ENCODE measurements around the gene BIRC7.

- no peak for TF ChIP-seq POLR2A (IDR thresholded peaks at IDR 0.05)
- no peak for TF ChIP-seq CTCF (IDR thresholded peaks at IDR 0.05 in 8 of 11, conservative IDR thresholded peaks at IDR 0.05 in 3 of 11)
- peak in 1 of 3 donors; percentile 38 for TF ChIP-seq POLR2AphosphoS5 (IDR thresholded peaks at IDR 0.05)
These were observed 28.8 kb upstream of the BIRC7 start for GRCh38 chr20:63206878-63207277.
